ENCODE measurements around the gene RASGEF1B. TPM values are rescaled to one million over a fixed set of nuclear protein-coding genes. Genes with fewer than 3 reads are reported as not detected.

Gene RASGEF1B
- 0.39 and 0.73 TPM in 2 replicates for total RNA-seq

GRCh38 chr4:81471588-81472280, at the start of gene RASGEF1B:
TSS of gene RASGEF1B (minus strand) at chr4:81471907. CDS start at chr4:81459508, 12,399 bp downstream.

